Measurements from ENCODE around the gene TSHZ1.

The TSHZ1 gene

DNA sequence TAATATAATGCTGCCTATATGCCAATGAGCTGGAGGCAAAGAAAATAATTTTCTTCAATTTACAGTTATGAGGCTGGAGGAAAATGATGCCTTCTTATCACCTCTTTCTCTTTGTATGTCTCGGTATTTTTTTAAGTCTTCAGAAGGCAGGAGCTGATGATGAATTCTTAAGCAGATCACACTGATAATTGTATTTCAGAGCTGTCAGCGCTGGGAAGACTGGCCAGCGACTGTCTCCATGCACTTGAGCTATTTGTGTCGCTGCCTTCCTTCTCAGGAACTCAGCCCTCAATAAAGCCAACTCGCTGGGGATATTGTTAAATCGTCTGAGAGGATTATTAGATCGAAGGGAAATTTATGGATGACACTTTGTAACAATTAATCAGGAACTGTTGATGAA lies 42.0 kb upstream of the TSHZ1 start:
- DNase-seq (ENCODE audit: low read depth, low spot score): no peak
- H3K4me1 ChIP-seq (ENCODE audit: control insufficient read depth, insufficient read depth, low read length): no peaks in the 10 kb centered on the region; the same call in 1 of the 2 replicates
- H3K27ac ChIP-seq (ENCODE audit: low read length): no peak overlapping the region
- no peak overlapping the region for H3K4me3 ChIP-seq (ENCODE audit: low read length)
- WGBS (ENCODE audit: insufficient coverage, insufficient read length): no CpG with 5 or more reads among the region's 7 CpGs
- no peaks in the 10 kb centered on the region for H3K9me3 ChIP-seq (ENCODE audit: control insufficient read depth, insufficient read depth, low read length)
- H3K27me3 ChIP-seq (ENCODE audit: control insufficient read depth, insufficient read depth, low read length): no peaks in the 10 kb centered on the region
- H3K36me3 ChIP-seq (ENCODE audit: control insufficient read depth, insufficient read depth, low read length): no peaks in the 10 kb centered on the region

DNA sequence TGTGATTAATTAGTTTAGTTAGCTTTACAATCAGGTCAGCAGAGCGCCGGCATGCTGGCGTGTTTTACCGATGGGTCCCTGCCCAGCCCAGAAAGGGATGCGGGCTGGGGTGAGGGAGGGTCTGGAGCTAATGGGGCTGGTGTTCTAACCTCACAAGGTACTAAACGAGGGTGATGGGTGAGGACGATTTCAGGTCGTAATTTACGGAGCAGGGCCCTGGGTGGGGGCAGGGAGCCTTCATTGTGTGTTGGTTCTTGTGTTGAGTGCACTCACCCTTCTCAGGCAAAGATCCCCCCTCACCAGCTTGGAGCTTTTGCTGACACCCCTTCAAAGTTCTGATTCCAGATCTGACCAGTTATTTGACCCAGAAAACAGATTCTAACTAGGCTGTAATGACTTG lies 41.2 kb upstream of the TSHZ1 start:
- DNase-seq (ENCODE audit: low read depth, low spot score): no peak
- H3K27ac ChIP-seq (ENCODE audit: low read length): no peak overlapping the region
- no peaks in the 10 kb centered on the region; the same call in 1 of the 2 replicates for H3K4me1 ChIP-seq (ENCODE audit: control insufficient read depth, insufficient read depth, low read length)
- H3K36me3 ChIP-seq (ENCODE audit: control insufficient read depth, insufficient read depth, low read length): no peaks in the 10 kb centered on the region
- H3K9me3 ChIP-seq (ENCODE audit: control insufficient read depth, insufficient read depth, low read length): no peaks in the 10 kb centered on the region
- H3K4me3 ChIP-seq (ENCODE audit: low read length): no peak overlapping the region
- H3K27me3 ChIP-seq (ENCODE audit: control insufficient read depth, insufficient read depth, low read length): no peaks in the 10 kb centered on the region
- WGBS (ENCODE audit: insufficient coverage, insufficient read length): no CpG with 5 or more reads among the region's 9 CpGs

DNA sequence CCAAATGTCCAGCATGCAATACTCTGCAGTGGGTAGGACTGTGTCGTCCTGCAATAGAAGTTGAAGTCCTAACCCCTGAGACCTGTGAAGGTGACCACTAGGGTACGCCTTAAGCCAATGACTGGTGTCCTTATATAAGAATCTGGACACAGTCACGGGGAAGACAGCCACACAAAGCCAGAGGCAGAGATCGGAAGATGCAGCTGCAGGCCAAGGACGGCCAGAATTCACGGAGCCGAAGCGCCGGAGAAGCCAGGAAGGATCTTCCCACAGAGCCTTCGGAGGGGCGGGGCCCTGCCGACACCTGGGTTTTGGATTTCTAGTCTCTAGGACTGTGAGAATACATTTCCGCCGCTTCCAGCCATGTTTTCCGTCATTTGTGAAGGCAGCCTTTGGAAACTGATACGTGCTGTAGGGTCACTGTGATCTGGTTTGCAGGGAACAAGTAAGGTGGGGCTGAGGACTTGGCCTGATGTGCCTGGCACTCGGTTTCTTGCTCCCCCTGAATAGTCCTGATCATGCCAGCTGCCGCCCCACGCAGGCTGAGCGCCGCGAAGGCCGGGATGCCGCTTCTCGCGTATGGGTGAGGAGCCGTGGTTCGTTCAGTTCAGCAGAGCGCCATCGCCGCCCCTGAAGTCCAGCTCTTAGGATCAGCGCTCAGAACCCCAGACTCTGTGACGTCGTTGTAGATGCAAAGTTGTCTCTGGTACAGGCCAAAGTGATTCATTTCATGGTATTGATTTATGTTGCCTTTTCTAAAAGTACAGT lies 40.4 kb upstream of the TSHZ1 start:
- no peak overlapping the region for H3K4me3 ChIP-seq (ENCODE audit: low read length)
- H3K4me1 ChIP-seq (ENCODE audit: control insufficient read depth, insufficient read depth, low read length): no peaks in the 10 kb centered on the region; the same call in 1 of the 2 replicates
- WGBS (ENCODE audit: insufficient coverage, insufficient read length): no CpG with 5 or more reads among the region's 34 CpGs
- no peaks in the 10 kb centered on the region for H3K9me3 ChIP-seq (ENCODE audit: control insufficient read depth, insufficient read depth, low read length)
- no peaks in the 10 kb centered on the region for H3K36me3 ChIP-seq (ENCODE audit: control insufficient read depth, insufficient read depth, low read length)
- DNase-seq (ENCODE audit: low read depth, low spot score): no peak
- H3K27ac ChIP-seq (ENCODE audit: low read length): no peak overlapping the region
- no peaks in the 10 kb centered on the region for H3K27me3 ChIP-seq (ENCODE audit: control insufficient read depth, insufficient read depth, low read length)

DNA sequence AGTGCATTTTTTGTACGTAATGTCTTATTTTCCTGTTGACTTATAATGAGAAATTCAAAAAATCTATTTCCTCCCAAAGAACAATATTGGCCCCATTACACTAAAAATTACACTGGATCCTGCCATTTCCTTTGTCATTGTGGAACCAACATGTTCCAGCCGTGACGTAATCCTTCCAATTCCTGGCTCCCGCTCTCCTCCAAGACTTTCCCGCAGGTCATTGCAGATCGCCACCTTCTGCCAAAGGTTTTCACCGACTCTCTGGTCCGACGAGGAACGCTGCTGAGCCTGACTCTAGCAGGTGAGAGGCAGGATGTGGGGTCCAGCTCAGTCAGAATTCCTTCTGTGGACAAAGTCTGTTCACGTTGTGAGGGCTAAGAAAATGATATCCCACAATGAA lies 39.7 kb upstream of the TSHZ1 start:
- no peaks in the 10 kb centered on the region for H3K9me3 ChIP-seq (ENCODE audit: control insufficient read depth, insufficient read depth, low read length)
- H3K27me3 ChIP-seq (ENCODE audit: control insufficient read depth, insufficient read depth, low read length): no peaks in the 10 kb centered on the region
- H3K4me3 ChIP-seq (ENCODE audit: low read length): no peak overlapping the region
- no peak overlapping the region for H3K27ac ChIP-seq (ENCODE audit: low read length)
- no CpG with 5 or more reads among the region's 11 CpGs for WGBS (ENCODE audit: insufficient coverage, insufficient read length)
- no peaks in the 10 kb centered on the region; the same call in 1 of the 2 replicates for H3K4me1 ChIP-seq (ENCODE audit: control insufficient read depth, insufficient read depth, low read length)
- DNase-seq (ENCODE audit: low read depth, low spot score): no peak
- no peaks in the 10 kb centered on the region for H3K36me3 ChIP-seq (ENCODE audit: control insufficient read depth, insufficient read depth, low read length)

DNA sequence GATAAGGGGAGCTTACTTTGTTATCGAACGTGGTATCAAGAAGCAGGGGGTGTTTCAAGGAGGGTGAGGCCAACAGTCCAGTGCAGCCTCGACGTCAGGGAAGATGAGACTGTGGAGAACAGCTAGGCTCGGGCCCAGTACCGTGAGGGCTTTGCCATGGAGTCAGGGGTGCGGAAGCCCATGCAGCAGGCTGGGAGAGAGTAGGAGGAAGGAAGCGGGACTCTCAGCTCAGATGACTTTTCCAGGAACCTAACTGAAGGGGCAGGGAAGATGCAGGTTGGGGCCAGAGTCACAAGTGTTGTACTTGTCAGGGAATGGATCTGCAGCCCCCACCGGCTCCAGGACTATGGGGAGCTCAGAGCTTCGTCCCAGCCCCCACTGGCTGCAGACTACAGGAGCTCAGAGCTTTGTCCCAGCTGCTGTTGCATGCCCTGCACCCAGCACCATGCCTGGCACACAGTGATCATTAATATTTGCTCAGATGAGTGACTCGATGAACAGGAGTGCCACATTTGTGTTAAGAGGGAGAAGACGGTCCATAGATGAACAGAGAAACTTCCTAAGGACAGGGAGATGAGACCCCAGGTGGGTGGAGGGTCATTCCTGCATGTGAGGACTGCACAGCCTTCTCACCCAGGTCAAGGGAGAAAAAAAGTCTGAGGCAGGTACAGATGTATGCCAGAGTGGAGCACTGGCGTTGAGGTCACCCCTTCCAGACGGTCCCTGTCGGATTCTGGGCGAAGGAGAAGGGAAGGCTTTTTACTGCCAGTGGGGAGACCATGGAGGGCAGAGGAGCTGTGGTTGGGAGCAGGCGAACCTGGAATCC lies 38.1 kb upstream of the TSHZ1 start:
- H3K27ac ChIP-seq (ENCODE audit: low read length): no peak overlapping the region
- no CpG with 5 or more reads among the region's 17 CpGs for WGBS (ENCODE audit: insufficient coverage, insufficient read length)
- no peak for DNase-seq (ENCODE audit: low read depth, low spot score)

DNA sequence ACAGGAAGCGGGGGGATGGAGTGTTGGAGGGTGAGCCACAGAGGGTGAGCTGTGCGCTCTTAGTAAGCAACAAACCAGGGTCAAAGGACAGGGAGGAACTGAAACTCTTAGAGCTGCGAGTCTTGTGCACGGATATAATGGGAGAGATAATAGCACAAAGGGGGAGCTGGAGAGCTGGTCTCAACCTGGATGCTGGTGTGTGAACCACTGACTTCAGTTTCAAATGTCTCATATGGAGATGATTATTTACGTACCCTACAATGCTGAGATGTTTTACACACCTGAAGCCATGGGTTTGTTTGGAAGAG lies 37.5 kb upstream of the TSHZ1 start:
- Histone ChIP-seq H3K36me3 (ENCODE audit: control insufficient read depth, insufficient read depth, low read length) (no peaks in the 10 kb centered on the region), H3K27me3 (ENCODE audit: control insufficient read depth, insufficient read depth, low read length) (no peaks in the 10 kb centered on the region), H3K4me3 (ENCODE audit: low read length) (no peak overlapping the region), H3K9me3 (ENCODE audit: control insufficient read depth, insufficient read depth, low read length) (no peaks in the 10 kb centered on the region), H3K27ac (ENCODE audit: low read length) (no peak overlapping the region), H3K4me1 (ENCODE audit: control insufficient read depth, insufficient read depth, low read length) (no peaks in the 10 kb centered on the region; the same call in 1 of the 2 replicates)
- no CpG with 5 or more reads among the region's 5 CpGs for WGBS (ENCODE audit: insufficient coverage, insufficient read length)
- no peak for DNase-seq (ENCODE audit: low read depth, low spot score)

More for the DNA sequence above, 38.1 kb upstream of the TSHZ1 start:
- Histone ChIP-seq H3K4me1 (ENCODE audit: control insufficient read depth, insufficient read depth, low read length) (no peaks in the 10 kb centered on the region; the same call in 1 of the 2 replicates), H3K9me3 (ENCODE audit: control insufficient read depth, insufficient read depth, low read length) (no peaks in the 10 kb centered on the region), H3K36me3 (ENCODE audit: control insufficient read depth, insufficient read depth, low read length) (no peaks in the 10 kb centered on the region), H3K27me3 (ENCODE audit: control insufficient read depth, insufficient read depth, low read length) (no peaks in the 10 kb centered on the region), H3K4me3 (ENCODE audit: low read length) (no peak overlapping the region)

DNA sequence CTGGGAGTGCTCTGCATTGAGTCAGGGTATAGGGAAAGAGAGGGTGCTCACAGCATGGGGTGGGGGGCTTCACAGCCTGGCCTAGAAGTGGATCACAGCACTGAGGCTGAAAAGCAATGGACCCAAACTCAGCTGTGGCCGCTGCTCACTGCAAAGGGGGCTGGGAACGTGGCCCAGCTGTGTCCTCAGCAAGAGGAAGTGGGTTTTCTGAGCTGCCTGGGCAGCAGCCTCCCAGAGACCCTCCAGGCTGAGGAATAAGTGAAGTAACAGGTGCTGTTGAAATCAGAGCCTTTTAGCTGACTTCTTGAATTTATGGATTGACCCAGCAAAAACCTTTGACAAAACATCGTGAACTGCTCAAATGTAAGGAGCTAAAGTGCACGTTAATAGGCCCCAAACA lies 36.9 kb upstream of the TSHZ1 start:
- H3K4me1 ChIP-seq (ENCODE audit: control insufficient read depth, insufficient read depth, low read length): no peaks in the 10 kb centered on the region; the same call in 1 of the 2 replicates
- H3K9me3 ChIP-seq (ENCODE audit: control insufficient read depth, insufficient read depth, low read length): no peaks in the 10 kb centered on the region
- H3K4me3 ChIP-seq (ENCODE audit: low read length): no peak overlapping the region
- no peak overlapping the region for H3K27ac ChIP-seq (ENCODE audit: low read length)
- no peak for DNase-seq (ENCODE audit: low read depth, low spot score)
- H3K36me3 ChIP-seq (ENCODE audit: control insufficient read depth, insufficient read depth, low read length): no peaks in the 10 kb centered on the region
- WGBS (ENCODE audit: insufficient coverage, insufficient read length): no CpG with 5 or more reads among the region's 4 CpGs
- no peaks in the 10 kb centered on the region for H3K27me3 ChIP-seq (ENCODE audit: control insufficient read depth, insufficient read depth, low read length)

DNA sequence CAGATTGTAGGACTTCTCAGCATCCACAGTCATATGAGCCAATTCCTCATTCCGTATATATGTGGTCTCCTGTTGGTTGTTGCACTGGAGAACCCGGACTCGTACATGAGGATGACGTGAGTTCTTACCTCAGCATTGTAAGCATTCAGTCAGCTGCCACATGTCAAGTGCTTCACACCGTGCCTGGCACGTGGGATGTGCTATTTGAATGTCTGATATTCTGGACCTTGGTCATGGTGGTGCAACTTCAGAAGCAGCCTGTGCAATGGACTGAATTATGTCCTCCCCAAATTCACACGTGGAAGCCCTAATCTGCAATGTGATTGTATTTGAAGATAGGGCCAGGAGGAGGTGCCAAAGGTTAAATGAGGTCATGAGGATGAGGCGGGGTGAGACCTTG lies 33.7 kb upstream of the TSHZ1 start:
- Histone ChIP-seq H3K27ac (ENCODE audit: low read length) (no peak overlapping the region), H3K4me3 (ENCODE audit: low read length) (no peak overlapping the region), H3K27me3 (ENCODE audit: control insufficient read depth, insufficient read depth, low read length) (no peaks in the 10 kb centered on the region), H3K9me3 (ENCODE audit: control insufficient read depth, insufficient read depth, low read length) (no peaks in the 10 kb centered on the region), H3K36me3 (ENCODE audit: control insufficient read depth, insufficient read depth, low read length) (no peaks in the 10 kb centered on the region), H3K4me1 (ENCODE audit: control insufficient read depth, insufficient read depth, low read length) (no peaks in the 10 kb centered on the region; the same call in 1 of the 2 replicates)
- no CpG with 5 or more reads among the region's 8 CpGs for WGBS (ENCODE audit: insufficient coverage, insufficient read length)
- DNase-seq (ENCODE audit: low read depth, low spot score): no peak

DNA sequence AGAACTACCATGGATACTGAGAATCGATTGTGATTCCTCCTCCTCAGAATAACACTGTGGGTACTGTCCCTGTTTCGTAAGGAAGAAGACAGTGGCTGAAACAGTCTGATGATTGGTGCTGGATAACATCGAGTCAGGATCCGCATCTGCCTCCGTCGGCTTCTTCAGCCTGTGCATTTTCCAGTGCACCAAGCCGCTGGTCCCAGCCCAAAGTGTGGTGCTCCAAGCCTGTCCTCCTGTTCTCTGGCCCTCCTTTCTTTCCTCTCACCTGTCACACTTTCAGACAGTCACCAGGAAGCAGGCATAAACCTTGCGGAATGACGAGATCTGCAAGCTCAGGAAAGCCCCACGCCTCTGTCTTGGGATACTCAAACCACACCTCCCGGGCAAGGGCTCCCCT lies 32.2 kb upstream of the TSHZ1 start:
- WGBS (ENCODE audit: insufficient coverage, insufficient read length): no CpG with 5 or more reads among the region's 11 CpGs
- no peak overlapping the region for H3K4me3 ChIP-seq (ENCODE audit: low read length)
- no peak overlapping the region for H3K27ac ChIP-seq (ENCODE audit: low read length)
- no peak for DNase-seq (ENCODE audit: low read depth, low spot score)
- H3K27me3 ChIP-seq (ENCODE audit: control insufficient read depth, insufficient read depth, low read length): no peaks in the 10 kb centered on the region
- no peaks in the 10 kb centered on the region for H3K9me3 ChIP-seq (ENCODE audit: control insufficient read depth, insufficient read depth, low read length)
- no peaks in the 10 kb centered on the region for H3K36me3 ChIP-seq (ENCODE audit: control insufficient read depth, insufficient read depth, low read length)
- H3K4me1 ChIP-seq (ENCODE audit: control insufficient read depth, insufficient read depth, low read length): no peaks in the 10 kb centered on the region

DNA sequence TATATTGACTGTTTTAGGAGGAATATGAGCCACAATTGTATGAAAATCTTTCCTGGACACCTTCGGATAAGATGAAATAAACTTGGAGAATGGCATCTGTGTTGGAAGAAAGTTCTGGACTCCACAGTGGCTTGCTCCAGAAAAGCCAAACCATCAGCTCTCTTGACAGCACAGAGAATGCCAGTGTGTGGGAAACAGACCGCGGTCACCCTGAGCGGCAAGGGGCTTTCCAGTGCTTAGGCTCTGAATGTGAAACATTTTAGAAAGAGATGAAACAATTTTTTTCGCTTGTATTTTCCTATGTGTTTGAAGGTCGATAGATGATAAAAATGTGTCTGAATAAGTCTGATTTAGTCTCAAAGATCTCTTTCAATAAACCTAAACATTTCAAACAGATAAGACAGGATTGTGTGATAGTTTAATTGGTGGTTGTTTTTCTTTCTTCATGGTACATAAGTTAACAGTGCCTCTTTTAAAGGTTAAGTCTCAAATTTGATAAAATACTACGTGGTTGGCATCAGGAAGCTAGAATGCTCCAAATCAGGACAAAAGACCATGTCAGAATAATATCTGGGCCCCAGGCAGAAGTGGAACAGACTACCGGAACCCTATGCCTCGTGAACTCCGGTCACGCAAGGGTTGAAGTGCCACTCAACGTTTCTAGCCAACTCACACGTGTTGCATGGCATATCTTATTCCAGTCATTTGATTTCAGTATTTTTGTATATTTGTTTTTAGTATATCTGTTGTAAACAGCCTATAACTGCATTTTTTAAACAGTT lies 30.6 kb upstream of the TSHZ1 start:
- Histone ChIP-seq H3K4me1 (ENCODE audit: control insufficient read depth, insufficient read depth, low read length) (no peaks in the 10 kb centered on the region), H3K4me3 (ENCODE audit: low read length) (no peak overlapping the region), H3K36me3 (ENCODE audit: control insufficient read depth, insufficient read depth, low read length) (no peaks in the 10 kb centered on the region), H3K27me3 (ENCODE audit: control insufficient read depth, insufficient read depth, low read length) (no peaks in the 10 kb centered on the region), H3K27ac (ENCODE audit: low read length) (no peak overlapping the region), H3K9me3 (ENCODE audit: control insufficient read depth, insufficient read depth, low read length) (no peaks in the 10 kb centered on the region)
- DNase-seq (ENCODE audit: low read depth, low spot score): no peak
- 100% methylated on average over 2 of the region's 13 CpGs for WGBS (ENCODE audit: insufficient coverage, insufficient read length)
